K562 (cell line): ENCODE results near the gene FOXE1.

ENCODE experiments used
- CEBPB ChIP-seq: fragments of 450-650 bp; IDR thresholded peaks from 2 replicates; pipeline ENCODE4 v1.6.1; 2016; ENCODE audit warnings: missing genetic modification characterization, missing compliant biosample characterization
- CTCF ChIP-seq, 3 experiments: IDR thresholded peaks in 2 of 3; conservative IDR thresholded peaks in 1 of 3; 2 replicates each; pipeline ENCODE4 v1.5.1; 2011 to 2012; ENCODE audit warnings: low read length in 3 of 3, mild to moderate bottlenecking in 3 of 3, control low read depth in 2 of 3, improper control_type of control experiment in 1 of 3, inconsistent platforms in 1 of 3, low read depth in 1 of 3, mixed read lengths in 1 of 3, moderate library complexity in 1 of 3; ENCODE audit not compliant: insufficient read depth in 2 of 3
- ELK1 ChIP-seq: sonication (generic); formaldehyde crosslinking; IDR thresholded peaks from 2 replicates; pipeline ENCODE4 v1.8.1; 2022; ENCODE audit warnings: missing genetic modification reagents
- MYNN ChIP-seq, 2 experiments: sonication (generic); formaldehyde crosslinking in 1 of 2; IDR thresholded peaks; 2 replicates each; pipeline versions ENCODE4 v1.5.0 to v1.6.1; 2016 to 2020; ENCODE audit warnings: antibody characterized with exemption in 1 of 2, missing genetic modification reagents in 1 of 2
- TBL1XR1 ChIP-seq, 2 experiments: IDR thresholded peaks; 2 replicates each; pipeline ENCODE4 v1.6.1; 2012; ENCODE audit warnings: improper control_type of control experiment in 2 of 2, low read length in 2 of 2, mild to moderate bottlenecking in 1 of 2

DNA sequence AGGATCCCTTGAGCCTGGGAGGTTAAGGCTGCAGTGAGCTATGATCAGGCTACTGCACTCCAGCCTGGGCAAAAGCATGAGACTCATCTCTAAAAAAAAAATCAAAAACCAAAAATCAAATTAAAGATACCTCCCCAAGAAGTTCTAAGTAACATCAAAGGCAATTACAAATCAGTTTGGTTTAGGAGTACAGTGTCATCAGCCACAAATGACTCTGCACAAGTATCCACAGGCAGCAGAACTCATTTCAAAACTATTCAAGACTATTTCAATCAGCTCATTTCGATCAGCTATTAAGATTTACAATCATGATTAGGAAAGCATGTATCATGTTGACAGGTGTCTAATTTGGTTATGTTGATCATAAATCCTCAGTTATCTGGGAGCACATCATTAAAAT is 50.2 kb downstream of the FOXE1 start:
- TF ChIP-seq CTCF (IDR thresholded peaks at IDR 0.05 in 2 of 3, conservative IDR thresholded peaks at IDR 0.05 in 1 of 3; ENCODE audit: insufficient read depth in 2 of 3, low read depth in 1 of 3, low read length in 3 of 3) = no peak
- no peak for TF ChIP-seq TBL1XR1 (IDR thresholded peaks at IDR 0.05; ENCODE audit: low read length in 2 of 2)
- TF ChIP-seq MYNN (IDR thresholded peaks at IDR 0.05) = no peak
- TF ChIP-seq MYNN (CRISPR knock-in tag; IDR thresholded peaks at IDR 0.05) = no peak
- TF ChIP-seq ELK1 (CRISPR knock-in tag) = no peak
- no peak for TF ChIP-seq CEBPB (tag)
